HG03342 (cell line): ENCODE measurements around the gene CCDC152.
"Not testable (repeated sequence)": the region's sequence is repeated elsewhere in the genome, so short reads cannot be mapped to it uniquely, and the experiment has no call there.

ENCODE experiments used
- ATAC-seq: cut with Tn5 transposase; IDR thresholded peaks from one replicate; pipeline ENCODE4 v1.9.1; 2021; ENCODE audit warnings: mild to moderate bottlenecking, moderate library complexity; ENCODE audit not compliant: unreplicated experiment

CCDC152 gene

DNA sequence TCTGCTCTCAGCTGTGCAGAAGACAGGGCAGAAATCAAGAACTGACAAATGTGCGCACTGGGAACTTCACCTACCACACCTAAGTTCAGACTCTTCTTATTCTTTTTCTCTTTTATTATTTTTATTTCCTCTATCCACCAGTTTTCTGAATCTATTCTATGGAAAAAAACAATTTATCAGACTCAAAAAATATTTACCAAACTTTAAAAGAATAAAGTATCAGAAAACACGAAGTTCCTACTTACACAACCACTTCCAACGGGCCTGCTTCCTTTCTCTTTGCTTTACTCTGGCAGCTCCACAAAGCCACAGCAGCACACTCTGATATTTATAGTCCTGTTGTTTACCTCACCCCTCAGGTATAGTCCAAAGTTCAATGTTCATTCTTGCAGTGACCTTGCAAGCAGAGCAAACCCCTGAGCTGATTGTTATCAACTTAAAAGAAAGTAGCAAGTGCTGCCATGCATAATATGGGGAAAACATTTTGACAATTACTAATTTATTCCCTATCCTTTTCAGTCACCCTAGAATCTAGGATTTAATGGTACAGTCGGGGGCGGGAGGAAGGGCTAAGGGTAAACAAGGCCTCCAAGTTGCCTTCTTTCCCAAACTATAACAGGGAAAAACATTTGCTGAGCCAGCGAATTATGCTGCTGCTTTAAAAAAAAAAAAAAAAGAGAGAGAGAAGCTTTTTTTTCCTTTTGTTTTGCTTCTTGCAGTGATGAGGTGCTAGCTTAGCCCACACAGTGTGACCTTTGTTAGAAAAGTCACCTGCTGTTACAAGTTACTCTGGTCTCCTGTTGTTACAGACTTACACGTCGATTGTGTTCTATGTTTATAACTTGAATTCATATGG, 55.2 kb downstream of the CCDC152 start, which contains the start of gene SELENOP:
SELENOP (minus strand) TSS at position 302 of the 856 bp plus-strand sequence. CDS start 3,539 bp downstream, outside the sequence.
- no peak for ATAC-seq

DNA sequence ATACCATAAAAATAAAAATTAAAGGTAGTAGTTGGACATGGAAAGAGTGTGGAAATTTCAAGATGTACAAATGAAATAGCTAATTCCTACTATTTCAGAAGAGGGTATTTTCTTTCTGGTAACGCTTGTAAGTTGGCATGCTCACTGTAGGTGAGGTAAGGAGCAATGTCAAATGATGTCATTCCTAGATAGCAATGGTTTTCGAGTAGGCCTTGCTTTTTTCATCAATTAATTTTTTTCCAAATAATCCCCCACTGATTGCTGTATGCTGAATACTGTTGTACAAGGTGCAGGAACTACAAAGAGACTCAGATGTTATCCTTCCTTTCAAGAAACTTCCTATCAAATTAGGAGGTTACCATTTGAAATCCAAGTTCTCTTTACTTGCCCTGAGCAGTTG, 56.0 kb downstream of the CCDC152 start:
- ATAC-seq: no peak

DNA sequence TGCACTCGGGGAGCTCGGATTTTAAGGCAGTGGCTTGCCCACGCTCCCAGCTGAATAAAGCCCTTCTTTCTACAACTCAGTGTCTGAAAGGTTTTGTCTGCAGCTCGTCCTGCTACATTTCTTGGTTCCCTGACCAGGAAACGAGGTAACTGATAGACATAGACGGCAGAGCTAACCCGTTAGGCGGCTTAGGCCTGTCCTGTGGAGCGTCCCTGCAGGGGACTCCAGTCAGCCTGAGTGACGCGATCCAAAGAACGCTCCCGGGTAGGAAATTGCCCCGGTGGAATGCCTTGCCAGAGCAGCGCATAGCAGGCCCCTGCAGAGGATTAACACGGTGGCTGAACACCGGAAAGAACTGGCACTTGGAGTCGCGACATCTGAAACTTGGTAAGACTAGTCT, 56.9 kb downstream of the CCDC152 start:
- ATAC-seq: no peak

DNA sequence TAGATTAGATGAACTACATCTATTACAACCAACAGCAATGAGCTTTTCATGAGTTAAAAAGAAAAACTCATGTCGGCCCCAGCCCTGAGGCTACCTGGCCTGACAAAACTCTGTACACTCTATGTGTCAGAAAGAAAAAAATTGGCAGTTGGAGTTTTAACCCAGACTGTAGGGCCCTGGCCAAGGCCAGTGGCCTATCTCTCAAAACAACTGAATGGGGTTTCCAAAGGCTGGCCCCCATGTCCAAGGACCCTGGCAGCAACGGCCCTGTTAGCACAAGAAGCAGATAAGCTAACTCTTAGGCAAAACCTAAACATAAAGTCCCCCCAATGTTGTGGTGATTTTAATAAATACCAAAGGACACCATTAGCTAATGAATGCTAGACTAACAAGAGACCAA, 59.9 kb downstream of the CCDC152 start:
- not testable (repeated sequence) for ATAC-seq

DNA sequence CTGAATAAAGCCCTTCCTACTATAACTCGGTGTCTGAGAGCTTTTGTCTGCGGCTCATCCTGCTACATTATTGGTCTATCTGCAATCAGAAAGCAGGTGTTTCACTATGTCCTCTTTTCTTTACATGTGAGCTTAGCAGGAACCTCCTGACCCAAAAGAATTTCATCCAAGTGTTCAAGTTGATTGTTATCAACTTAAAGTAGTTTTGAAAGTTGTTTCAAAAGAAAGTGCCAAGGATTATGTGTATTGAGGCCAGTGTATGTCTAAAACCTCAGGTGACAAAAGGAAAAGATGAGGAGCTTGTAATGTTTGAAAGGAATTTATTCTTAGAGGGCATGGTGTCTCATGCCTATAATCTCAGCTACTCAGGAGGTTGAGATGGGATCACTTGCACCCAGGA, 63.1 kb downstream of the CCDC152 start:
- no peak for ATAC-seq

DNA sequence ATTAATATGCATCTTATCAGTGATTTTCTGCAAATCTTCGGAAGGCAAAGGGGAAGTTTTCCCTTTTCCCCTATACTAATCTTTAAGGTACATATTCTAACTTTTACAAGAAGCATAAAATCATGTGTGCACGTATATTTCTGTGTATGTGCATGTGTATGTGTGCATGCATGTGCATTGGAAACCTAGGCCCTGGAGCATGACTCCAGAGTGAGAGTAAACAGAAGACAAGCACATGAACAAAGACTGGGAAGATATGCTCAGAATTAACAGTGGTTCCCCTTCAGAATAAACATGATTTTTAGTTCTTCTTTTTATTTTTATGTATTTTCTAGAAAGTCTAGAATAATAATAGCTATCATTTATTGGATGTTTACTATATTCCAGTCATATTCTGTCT, 65.9 kb downstream of the CCDC152 start:
- no peak for ATAC-seq

DNA sequence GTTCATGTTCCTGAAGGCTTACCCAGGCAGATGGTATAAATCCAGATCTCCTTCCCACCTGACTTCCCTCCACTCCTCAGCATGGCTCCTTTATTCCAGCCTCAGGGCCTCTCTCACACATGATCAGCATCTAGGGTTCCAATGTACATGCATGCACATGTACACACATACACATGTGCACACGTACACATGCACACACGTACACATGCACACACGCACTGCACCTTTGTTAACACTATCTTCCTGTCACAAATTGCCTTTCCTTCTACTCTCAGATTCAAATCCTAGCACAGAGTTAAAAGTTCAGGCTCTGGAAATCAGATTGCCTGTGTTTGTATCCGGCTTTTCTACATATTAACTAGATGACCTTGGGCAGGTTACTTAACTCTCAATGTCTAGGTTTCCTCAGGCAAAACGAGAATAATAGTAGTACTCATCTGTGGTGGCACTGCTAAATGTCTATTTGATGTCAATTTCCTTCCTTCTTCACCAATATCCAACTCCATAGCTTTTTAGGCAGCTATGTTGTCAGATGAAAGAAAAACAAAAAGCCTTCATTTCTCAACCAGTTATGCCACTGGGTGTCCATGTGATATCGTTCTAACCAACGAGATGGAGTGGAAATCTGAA, 67.8 kb downstream of the CCDC152 start:
- no peak for ATAC-seq

DNA sequence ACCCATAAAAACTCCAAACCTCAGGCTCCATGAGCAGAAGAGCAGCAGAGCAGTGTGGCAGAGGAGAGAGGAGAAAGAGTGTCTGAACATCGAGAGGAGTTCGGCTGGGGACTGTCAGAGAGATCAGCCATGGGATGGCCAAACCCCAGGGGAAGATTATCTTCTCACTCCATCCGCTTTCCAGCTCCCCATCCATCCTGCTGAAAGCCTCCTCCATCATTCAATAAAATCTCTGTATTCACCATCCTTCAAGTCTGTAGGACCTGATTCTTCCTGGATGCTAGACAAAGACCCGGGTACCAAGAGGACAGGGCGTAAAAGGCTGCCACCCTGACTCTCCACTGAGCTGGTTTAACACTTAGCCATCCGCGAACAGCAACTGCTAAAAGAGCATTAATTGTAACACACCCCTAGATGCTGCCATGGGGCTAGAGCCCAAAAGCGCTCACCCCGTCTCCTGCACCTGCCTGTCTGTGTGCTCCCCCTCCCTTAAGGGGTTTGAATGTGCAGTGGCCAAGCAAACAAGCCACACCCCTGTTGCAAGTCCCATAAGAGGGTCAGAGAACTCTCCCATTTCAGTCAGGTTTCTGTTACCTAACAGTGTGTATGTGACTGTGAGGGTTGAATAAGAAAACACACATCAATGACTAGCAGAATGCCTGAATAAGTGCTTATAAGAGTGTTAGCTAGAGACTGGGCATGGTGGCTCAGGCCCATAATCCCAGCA, 69.0 kb downstream of the CCDC152 start:
- ATAC-seq: no peak

DNA sequence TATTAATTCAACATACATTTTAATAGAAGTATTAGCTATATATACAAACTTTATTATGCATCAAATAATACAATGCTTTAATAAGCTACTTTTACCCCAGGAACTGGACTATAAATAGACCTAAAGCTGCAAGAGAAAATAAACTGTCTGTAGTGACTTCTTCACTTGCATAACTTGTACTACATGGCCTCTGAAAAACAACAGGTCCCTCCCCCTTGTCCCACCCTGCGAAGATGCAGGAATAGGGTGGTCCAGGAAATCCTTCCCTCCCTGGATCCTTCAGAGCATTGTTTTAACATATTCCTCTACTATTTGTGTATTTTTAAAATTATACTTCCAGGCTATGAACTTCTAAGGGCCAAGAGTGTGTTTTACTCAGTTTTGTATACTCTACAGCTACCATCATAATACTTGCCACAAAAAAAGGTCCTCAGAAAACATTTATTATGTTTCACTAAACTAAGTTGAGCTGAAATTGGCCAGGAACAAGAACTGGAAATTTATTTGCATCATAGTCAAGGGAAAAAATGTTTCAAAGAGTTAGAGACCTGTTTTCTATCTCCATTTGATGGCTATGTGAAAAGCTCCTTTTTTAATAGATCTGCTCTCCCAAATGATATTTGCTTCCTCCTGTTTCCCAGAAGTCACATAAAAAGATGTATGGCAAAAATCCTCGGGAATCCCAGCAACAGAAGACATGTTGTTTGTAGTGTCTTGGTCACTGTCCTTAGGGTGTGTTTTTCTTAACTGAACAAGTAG, 70.3 kb downstream of the CCDC152 start:
- no peak for ATAC-seq

DNA sequence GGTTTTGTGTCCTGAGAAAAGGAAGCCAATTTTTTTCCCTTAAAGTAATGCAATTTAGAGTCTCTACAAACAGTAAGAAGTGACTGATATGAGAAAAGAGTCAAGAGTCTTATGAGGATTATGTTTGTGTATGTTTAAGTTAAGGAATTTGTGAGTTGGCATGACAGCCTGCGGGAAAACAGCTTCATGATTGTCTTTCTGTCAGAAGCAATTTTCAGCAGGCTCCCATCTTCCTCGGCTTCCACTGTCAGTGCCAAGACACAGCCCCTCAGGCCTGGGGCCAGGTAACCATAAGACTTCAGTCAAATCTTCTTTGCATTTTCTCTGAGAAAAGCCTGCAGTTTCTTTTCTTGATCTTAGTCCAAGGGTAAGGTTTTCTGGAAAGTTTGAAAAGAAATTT, 72.1 kb downstream of the CCDC152 start:
- no peak for ATAC-seq

DNA sequence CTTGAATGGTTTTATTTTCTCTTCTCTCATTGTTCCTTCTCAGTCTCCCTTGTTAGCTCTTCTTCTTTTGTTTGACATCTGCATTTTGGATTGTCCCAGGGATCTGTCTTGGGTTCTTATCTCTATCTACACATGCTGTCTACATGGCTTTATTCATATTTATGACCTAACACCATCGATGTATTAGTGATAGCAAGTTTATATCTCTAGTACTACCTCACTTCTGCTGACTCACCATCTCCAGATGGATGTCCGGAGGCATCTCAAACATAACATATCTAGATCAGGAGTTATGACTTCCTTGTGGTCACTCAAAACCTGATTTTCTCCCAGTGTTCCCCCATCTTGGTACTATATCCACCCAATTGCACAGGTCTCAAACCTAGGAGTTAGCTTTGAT, 74.3 kb downstream of the CCDC152 start:
- no peak for ATAC-seq

DNA sequence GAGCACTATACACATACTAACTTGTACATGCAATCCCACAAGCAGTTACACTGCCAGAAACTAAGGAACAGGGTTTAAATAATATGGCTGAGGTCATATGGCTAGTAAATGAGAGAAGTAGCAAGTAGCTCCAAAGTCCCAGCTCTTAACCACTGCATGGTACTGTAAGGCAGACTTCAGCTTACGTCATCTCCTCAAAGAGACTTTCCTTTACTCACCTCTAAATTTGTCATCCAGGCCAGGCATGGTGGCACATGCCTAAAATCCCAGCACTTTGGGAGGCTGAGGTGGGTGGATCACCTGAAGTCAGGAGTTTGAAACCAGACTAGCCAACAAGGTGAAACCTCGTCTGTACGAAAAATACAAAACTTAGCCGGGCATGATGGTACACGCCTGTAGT, 75.4 kb downstream of the CCDC152 start:
- no peak for ATAC-seq

DNA sequence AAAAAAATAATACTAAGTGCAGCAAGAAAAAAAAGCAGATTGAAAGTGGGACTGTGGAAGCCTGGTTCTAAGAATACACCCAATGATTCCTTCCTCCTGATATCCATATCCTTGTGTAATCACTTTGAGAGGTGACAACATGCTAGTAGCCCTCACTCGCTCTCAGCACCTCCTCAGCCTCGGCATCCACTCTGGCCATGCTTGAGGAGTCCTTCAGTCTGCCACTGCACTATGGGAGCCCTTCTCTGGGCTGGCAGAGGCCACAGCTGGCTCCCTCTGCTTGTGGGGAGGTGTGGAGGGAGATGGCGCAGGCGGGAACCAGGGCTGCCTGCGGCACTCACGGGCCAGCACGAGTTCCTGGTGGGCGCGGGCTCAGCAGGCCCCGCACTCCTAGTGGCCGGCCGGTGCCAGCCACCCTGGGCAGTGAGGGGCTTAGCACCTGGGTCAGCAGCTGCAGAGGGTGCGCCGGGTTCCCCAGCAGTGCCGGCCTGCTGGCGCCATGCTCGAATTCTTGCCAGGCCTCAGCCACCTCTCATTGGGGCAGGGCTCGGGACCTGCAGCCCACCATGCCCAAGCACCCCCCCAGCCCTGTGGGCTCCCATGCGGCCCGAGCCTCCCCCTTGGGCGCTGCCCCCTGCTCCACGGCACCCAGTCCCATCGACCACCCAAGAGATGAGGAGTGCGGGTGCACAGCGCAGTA, 79.6 kb downstream of the CCDC152 start:
- no peak for ATAC-seq

DNA sequence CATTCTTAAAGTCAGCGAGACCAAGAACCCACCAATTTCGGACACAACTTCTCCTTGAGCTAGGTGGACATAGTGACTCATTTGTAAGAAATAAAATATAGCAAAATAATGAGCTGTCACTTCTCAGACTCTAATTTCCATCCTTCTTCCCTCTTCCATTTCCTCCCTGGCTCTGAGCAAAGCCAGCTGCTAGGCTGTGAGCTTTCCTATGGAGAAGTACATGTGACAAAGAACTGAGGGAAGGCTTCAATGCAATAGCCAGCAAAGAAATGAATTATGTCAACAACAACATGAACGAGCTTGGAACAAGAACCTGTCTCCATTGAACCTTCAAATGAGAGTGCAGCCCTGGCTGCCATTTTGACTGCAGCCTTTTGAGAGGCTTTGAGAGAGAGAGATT, 81.0 kb downstream of the CCDC152 start:
- no peak for ATAC-seq

DNA sequence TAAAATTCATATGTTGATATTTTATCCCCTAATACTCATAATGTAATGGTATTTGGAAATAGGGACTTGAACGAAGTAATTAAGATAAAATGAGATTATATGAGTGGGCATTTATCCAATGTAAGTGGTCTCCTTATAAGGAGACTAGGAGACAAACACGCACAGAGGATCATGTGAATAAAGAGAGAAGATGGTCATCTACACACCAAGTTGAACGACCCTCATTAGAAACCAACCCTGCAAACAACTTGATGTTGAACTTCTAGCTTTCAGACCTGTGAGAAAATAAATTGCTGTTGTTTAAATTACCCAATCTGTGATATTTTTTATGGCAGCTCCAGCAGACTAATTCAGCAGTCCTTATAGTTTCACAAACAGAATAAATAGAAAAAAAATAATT, 82.6 kb downstream of the CCDC152 start:
- ATAC-seq: no peak

DNA sequence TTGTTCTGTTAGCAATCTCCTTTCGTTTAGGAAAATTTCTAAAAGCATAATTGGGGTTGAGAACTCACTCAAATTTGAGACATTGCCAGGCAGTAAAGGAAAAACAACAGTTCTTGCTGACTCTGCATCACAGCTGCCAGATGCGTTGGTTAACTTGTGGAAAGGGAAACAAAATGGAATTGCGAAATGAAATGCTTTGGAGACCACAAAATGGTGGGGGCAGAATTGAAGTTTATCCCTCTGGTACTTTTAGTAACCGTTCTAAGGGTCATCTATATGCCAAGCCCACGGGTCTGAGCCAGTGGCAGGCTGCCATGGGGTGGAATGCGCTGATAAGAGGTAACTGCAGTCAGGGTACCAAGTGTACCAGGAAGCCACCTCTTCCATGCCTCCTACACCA, 83.7 kb downstream of the CCDC152 start:
- ATAC-seq: no peak

DNA sequence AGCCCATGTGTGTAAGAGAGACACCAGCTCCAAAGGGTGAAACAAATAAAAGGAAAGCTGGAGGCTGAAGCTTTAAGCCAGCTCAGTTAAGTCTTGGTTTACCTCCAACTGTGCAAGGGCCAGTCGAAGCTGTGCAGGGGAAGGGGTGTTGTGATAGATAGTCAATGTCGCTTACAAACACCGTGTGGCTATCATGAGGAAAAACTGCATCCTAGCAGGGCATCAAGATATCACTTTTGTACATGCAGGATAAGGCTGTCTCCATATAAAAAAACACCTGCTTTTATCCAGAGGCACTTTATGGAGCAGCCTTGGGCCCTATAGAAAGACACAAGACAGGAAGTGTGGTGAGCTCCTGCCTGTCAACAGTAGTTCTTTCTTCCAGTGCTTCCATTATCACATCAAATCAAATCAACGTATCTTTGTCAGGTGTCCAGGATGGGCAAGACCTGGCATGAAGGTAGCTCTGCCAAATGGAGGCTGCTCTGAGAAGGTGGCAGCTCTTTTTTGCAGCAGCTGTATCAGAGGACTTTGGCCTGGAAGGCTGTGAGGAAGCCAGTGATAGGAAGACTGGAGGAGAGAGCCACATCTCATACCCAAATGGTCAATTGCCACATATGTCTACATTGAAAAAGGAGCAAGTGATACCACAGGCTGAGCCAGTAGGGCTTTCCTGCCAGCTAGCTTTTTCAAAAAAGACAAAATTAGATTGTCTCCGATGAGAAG, 84.4 kb downstream of the CCDC152 start:
- ATAC-seq: no peak

DNA sequence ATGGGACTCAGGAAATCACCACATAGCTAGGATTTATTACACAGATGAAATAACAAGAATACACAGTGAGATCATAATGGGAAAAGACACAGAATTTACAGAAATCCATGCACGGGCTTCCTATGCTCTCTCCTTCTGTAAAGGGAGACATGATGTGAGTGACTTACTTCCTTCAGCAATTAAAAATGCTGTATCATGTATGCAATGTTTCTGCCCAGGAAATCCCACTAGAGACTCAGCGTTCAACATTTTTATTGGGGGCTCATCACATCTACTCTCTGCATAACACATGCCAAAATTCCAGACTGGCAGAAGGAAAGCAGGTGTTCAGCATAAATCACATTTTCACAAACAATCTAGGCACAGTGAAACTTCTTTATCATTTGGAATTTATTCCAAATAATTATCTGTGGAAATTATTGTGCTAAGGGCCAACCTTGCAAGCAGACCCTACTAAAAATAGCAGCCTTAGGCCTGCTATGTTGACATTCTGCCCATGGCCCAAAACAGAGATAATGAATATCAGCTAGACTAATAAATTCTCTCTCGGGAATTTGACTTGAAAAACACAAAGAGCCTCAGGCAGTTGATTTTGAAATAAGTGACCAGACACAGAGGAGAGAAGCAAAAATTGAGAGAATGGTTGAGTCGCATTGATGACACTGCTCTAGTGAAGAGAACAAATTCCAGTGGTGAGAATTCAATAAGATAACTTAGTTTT, 86.5 kb downstream of the CCDC152 start:
- ATAC-seq: no peak

DNA sequence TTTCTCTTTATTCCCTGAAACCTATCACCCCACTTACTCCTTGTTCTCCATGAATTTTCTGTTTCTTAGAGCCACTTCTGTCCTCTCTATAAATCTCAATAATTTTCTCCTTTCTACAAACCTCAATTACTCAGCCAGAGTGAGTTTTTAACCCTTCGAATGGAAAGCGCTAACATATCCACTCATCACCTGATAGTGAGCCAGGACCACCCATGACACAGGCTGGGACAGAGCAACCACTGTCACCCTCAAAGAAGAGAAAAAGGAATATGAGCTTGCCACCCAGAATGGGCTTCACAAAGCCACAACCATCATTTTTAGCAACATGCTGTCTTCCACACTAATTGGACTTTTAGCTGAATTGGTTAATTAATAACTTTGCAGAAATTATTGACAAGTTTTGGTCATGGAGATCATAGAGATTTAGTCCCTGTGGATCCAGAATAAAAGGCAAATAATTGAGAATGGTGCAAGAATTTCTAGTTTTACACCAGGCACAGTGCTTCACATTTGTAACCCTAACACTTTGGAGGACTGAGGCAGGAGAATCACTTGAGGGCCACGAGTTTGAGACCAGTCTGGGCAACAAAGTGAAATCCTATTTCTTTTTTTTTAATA, 87.2 kb downstream of the CCDC152 start:
- no peak for ATAC-seq
